ENCODE measurements around the gene CHMP6.
"Not testable (repeated sequence)": the region's sequence is repeated elsewhere in the genome, so short reads cannot be mapped to it uniquely, and the experiment has no call there.

CHMP6 gene

DNA sequence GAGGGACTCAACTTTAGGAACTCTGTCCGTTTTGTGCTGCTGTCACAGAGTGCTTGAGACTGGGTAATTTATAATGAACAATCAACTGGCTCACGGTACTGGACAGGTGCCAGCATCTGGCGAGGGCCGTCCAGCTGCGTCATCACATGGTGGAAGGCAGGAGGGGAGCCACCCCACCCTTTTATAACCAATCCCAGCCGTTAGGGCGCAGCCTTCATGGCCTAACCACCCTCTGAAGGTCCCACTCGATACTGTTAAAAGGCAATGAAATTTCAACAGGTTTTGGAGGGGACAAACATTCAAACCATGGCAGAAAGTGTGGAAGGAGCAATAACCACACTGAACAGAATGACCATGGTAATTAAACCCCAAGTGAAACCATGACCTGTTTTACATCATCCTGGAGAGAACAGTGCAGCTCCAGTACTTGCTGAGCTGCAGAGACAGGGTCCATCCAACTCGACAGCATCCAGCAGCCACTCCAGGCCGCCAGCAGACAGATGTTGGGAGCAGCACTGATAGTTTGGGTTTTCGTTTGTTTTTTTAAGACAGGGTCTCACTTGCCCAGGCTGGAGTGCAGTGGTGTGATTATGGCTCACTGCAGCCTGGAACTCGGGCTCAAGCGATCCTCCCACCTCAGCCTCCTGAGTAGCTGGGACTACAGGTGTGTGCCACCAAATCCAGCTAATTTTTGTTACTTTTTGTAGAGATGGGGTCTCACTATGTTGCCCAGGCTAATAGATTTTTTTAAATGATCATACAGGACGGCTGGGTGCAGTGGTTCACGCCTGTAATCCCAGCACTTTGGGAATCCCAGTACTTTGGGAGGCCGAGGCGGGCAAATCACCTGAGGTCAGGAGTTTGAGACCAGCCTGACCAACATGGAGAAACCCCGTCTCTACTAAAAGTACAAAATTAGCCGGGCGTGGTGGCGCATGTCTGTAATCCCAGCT lies 11.0 kb downstream of the CHMP6 start:
- DNase-seq (ENCODE audit: low read depth, low spot score): no peak
- no peak overlapping the region for H3K4me3 ChIP-seq (ENCODE audit: low read length)

DNA sequence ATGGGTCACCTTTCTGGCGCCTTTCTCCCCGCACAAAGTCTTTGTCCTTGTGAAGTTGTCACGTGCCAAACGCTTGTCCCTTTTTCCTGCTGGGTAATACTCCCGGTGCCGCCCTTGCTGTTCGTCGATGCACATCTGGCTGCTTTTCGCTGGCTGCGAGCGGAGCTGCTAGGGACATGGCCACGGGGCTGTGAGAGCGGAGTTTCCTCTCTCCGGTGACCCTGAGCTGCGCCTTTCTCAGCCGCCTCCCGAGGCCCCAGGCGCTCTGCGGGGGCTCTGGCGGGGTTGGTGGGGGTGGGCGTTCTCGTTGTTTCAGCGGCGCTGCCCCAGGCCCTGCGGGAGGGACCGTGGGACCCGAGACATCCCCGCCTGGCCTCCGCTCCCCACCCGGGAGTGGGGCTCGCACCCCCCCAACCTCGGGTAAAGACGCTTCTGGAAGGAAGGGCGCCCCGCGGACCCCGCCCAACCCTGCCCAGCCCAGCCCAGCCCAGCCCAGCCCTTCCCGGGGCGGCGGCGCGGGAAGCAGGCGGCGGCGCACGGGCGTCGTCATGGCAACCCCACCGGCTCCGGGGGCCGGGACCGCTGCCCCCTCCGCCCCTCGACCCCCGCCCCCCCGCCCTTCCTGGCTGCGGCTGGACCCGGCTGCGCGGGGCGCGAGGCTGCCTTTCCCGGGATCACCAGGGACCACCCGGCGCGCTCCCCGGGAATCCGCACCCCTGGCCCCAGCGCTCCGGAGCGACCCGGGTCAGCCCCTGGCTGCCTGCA lies 12.3 kb downstream of the CHMP6 start:
- DNase-seq (ENCODE audit: low read depth, low spot score): no peak
- no peak overlapping the region for H3K4me3 ChIP-seq (ENCODE audit: low read length)

GRCh38 chr17:81006891-81007290 lies 15.2 kb downstream of the CHMP6 start:
- no peak for DNase-seq (ENCODE audit: low read depth, low spot score)

GRCh38 chr17:81008140-81008539 lies 16.5 kb downstream of the CHMP6 start:
- H3K4me3 ChIP-seq (ENCODE audit: low read length): no peak overlapping the region
- DNase-seq (ENCODE audit: low read depth, low spot score): no peak

More at GRCh38 chr17:81006891-81007290, 15.2 kb downstream of the CHMP6 start:
- H3K4me3 ChIP-seq (ENCODE audit: low read length): no peak overlapping the region

- peak; percentile 10 for DNase-seq (ENCODE audit: low read depth, low spot score)
- H3K4me3 ChIP-seq (ENCODE audit: low read length): no peak overlapping the region
These were observed 17.5 kb downstream of the CHMP6 start for GRCh38 chr17:81009136-81009535.

DNA sequence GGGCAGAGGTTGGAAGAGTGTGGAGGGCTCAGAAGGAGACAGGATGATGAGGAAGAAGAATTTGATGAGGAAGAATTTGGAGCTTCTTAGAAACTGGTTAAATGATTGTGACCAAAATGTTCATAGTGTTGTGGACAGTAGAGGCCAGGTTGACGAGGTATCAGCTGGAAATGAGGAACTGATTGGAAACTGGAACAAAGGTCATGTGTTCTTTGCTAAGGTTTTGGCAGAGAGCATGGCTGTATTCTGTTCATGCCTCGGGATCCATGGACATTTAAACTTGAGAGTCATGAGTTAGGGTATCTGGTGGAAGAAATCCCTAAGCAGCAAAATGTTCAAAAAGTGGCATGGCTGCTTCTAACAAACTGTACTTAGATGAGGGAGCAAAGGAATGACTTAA lies 19.3 kb downstream of the CHMP6 start:
- no peak overlapping the region for H3K4me3 ChIP-seq (ENCODE audit: low read length)
- no peak for DNase-seq (ENCODE audit: low read depth, low spot score)

DNA sequence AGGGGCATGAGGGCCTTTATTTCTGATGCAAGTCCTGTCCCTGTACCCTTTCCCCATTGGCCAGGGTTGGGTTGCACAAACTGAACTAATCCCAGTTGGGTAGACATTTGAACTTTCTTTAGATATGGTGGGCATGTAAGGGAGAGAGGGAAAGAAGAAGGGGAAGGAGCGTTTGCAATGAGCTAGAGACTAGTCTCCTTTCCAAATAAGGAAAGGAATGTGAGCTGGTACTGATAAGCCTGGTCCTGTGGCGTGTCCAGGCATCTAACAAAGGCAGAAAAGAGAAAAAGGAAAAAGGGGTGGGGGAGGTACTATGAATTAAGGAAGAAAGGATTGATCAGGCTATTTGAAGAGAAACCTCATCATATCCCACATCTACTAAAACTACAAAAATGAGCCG lies 20.3 kb downstream of the CHMP6 start:
- DNase-seq (ENCODE audit: low read depth, low spot score): no peak
- H3K4me3 ChIP-seq (ENCODE audit: low read length): no peak overlapping the region

DNA sequence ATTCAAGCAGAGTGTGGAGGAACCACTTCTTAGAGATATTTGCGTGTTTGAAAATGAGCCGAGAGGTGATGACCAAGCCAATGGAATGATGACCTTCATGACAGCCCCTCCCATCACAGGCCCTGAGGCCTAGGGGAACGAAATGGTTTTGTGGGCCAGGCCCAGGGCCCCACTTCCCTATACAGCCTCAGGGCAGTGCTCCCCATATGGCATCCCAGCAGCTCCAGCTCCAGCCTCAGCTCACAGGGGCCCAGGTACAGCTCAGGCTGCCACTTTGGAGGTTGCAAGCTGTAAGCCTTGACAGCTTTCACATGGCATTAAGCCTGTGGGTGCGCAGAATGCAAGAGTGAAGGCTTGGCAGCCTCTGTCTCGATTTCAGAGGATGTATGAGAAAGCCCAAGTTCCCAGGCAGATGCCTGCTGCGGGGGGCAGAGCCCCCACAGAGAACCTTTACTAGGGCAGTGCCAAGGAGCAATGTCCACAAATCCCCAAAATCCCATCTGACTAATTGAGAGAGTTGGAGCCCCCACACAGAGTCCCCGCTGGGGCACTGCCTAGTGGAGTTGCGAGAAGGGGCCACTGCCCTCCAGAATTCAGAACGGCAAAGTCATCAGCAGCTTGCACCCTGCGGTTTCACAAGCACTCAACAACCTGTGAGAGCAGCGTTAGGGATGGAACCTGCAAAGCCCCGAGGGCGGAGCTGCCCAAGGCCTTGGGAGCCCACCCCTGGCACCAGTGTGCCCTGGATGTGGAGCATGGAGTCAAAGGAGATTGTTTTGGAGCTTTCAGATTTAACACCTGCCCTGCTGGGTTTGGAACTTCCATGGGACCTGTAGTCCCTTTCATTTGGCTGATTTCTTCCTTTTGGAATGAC lies 21.2 kb downstream of the CHMP6 start:
- H3K4me3 ChIP-seq (ENCODE audit: low read length): no peak overlapping the region
- DNase-seq (ENCODE audit: low read depth, low spot score): no peak

GRCh38 chr17:81013642-81014041 lies 22.0 kb downstream of the CHMP6 start:
- no peak for DNase-seq (ENCODE audit: low read depth, low spot score)
- H3K4me3 ChIP-seq (ENCODE audit: low read length): no peak overlapping the region

DNA sequence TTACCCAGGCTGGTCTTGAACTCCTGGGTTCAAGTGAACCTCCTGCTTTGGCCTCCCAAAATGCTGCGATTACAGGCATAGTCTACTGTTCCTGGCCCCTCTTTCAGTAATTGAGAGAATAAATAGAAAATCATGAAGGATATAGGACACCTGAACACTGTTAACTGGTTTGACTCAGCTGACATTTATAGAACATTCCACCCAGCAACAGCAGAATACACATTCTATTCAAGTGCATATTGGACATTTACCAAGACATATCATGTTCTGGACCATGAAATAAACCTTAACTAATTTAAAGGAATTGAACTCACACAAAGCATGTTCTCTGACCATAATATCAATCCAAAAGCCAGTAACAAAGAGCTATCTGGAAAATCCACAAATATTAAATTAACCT lies 23.5 kb downstream of the CHMP6 start:
- no peak for DNase-seq (ENCODE audit: low read depth, low spot score)
- H3K4me3 ChIP-seq (ENCODE audit: low read length): no peak overlapping the region

- H3K4me3 ChIP-seq (ENCODE audit: low read length): no peak overlapping the region
- DNase-seq (ENCODE audit: low read depth, low spot score): no peak
These were observed 24.9 kb downstream of the CHMP6 start for GRCh38 chr17:81016575-81016974.

DNA sequence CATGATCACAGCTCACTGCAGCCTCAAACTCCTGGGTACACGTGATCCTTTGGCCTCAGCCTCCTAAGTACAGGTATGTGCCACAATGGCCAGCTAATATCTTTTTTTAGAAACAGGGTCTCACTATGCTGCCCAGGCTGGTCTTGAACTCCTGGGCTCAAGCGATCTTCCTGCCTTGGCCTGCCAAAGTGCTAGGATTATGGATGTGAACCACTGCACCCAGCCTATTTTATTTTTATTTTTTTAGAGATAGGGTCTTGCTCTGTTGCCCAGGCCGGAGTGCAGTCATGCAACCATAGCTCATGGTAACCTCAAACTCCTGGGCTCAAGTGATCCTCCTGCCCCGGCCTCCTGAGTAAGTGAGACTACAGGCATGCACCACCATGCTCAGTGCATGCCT lies 25.7 kb downstream of the CHMP6 start:
- not testable (repeated sequence) for H3K4me3 ChIP-seq (ENCODE audit: low read length); DNase-seq (ENCODE audit: low read depth, low spot score)

GRCh38 chr17:81018044-81018802 lies 26.6 kb downstream of the CHMP6 start:
- no peak for DNase-seq (ENCODE audit: low read depth, low spot score)
- no peak overlapping the region for H3K4me3 ChIP-seq (ENCODE audit: low read length)

DNA sequence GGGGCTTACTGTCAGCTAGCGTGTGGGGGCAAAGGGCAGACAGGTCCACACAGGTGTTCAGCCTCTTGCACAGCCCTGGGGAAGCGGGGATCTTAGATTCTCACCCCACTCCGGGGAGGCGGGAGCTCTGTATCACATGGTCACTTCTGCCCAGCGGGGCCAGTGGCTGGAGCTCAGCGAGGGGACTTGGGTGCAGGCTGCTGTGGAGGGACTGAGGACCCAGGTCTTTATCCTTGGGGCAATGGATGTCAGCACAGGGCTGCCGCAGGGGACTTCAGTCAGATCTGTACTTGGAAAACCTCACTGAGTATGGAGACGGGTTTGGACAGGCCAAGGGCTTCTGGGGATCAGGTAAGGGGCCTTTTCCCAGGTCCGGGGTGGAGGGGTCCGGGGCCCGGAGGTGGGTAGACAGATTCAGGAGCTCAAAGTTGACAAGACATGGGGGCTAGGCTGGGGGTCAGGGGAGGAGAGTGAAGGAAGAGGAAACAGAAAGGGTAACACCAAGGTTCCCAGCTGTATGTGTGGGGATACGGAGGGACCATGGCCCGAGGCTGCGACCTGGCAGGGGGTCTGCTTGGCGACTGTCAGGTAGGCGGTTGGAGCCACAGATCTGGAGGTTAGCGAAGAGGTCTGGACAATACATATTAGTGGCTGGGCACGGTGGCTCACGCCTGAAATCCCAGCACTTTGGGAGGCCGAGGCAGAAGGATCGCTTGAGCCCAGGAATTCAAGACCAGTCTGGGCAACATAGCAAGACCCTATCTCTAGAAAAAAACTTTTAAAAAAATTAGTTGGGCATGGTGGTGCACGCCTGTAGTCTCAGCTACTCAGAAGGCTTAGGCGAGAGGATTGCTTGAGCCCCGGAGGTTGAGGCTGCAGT lies 28.2 kb downstream of the CHMP6 start:
- H3K4me3 ChIP-seq (ENCODE audit: low read length): no peak overlapping the region
- DNase-seq (ENCODE audit: low read depth, low spot score): no peak

GRCh38 chr17:81020443-81020766 lies 28.8 kb downstream of the CHMP6 start:
- H3K4me3 ChIP-seq (ENCODE audit: low read length): no peak overlapping the region
- no peak for DNase-seq (ENCODE audit: low read depth, low spot score)

GRCh38 chr17:81020767-81021497 lies 29.3 kb downstream of the CHMP6 start:
- DNase-seq (ENCODE audit: low read depth, low spot score): no peak

More at GRCh38 chr17:81020767-81021497, 29.3 kb downstream of the CHMP6 start:
- no peak overlapping the region for H3K4me3 ChIP-seq (ENCODE audit: low read length)
